Left ventricle myocardium inferior (tissue), 1 donor: ENCODE data around the gene SMIM43. TPM values are rescaled to one million over a fixed set of nuclear protein-coding genes. Genes with fewer than 3 reads are reported as not detected.

Experiments
- DNase-seq: peaks from one replicate; pipeline ENCODE4 v3.0.0-alpha.2; 2020
- H3K27ac ChIP-seq: fragments of 200-600 bp; replicated peaks from 2 replicates; pipeline ENCODE4 v1.8.0; 2021
- H3K27me3 ChIP-seq: fragments of 200-600 bp; 2 replicates; pipeline ENCODE4 v1.8.0; 2021; ENCODE audit warnings: low read depth
- H3K36me3 ChIP-seq: fragments of 200-600 bp; 2 replicates; pipeline ENCODE4 v1.8.0; 2021
- H3K4me1 ChIP-seq: fragments of 200-600 bp; 2 replicates; pipeline ENCODE4 v1.8.0; 2021
- H3K4me3 ChIP-seq: fragments of 200-600 bp; 2 replicates; pipeline ENCODE4 v1.8.0; 2021; ENCODE audit warnings: mild to moderate bottlenecking, moderate library complexity
- H3K9me3 ChIP-seq: fragments of 200-600 bp; replicated peaks from 2 replicates; pipeline ENCODE4 v1.8.0; 2021
- CTCF ChIP-seq: fragments of 200-600 bp; IDR thresholded peaks from 2 replicates; pipeline ENCODE4 v1.8.0; 2021; ENCODE audit warnings: antibody characterized with exemption, mild to moderate bottlenecking, borderline replicate concordance
- intact Hi-C: fragments of 100-400 bp; cut with micrococcal nuclease; formaldehyde crosslinking; loops from one replicate; pipeline ENCODE4 v1.11.0; 2022
- total RNA-seq: library from RNA; stranded (reverse); fragmentation: NEBNext Ultra II Directional; extraction: Animal tissue kit (Norgen Biotek cat#: 25700); gene quantifications from one replicate; pipeline ENCODE4 v1.2.1, GENCODE V29; 2021
- donor health status: DM: no; HTN: yes; CAD: no; lungs with severe emphysema.

Gene SMIM43
- total RNA-seq, 1 donor from 2014 or later = not detected

GRCh38 chr4:121800961-121801714 is 36.2 kb upstream of the SMIM43 start, which contains the start of gene EXOSC9:
EXOSC9 (plus strand) TSS chr4:121801323; CDS start chr4:121801425, 102 bp downstream.
- peaks cover 37% of the 10 kb centered on the region for H3K36me3 ChIP-seq
- TF ChIP-seq CTCF = no peak
- no peaks in the 10 kb centered on the region for H3K9me3 ChIP-seq
- no peaks in the 10 kb centered on the region for H3K27me3 ChIP-seq
- H3K4me1 ChIP-seq = peaks cover 28% of the 10 kb centered on the region
- H3K27ac ChIP-seq = peak within 1 kb of the TSS; percentile 94
- intact Hi-C loops = no loop called here
- peak; percentile 94 for DNase-seq
- H3K4me3 ChIP-seq = peak within 1 kb of the TSS; percentile 83

GRCh38 chr4:121800638-121800960 is 35.6 kb upstream of the SMIM43 start:
- H3K4me1 ChIP-seq = peaks cover 28% of the 10 kb centered on the region
- peaks cover 31% of the 10 kb centered on the region for H3K36me3 ChIP-seq
- H3K27me3 ChIP-seq = no peaks in the 10 kb centered on the region
- no peak for TF ChIP-seq CTCF
- peak overlapping the region; percentile 83 for H3K4me3 ChIP-seq
- no peak for DNase-seq
- intact Hi-C loops = no loop called here
- no peaks in the 10 kb centered on the region for H3K9me3 ChIP-seq
- H3K27ac ChIP-seq = peak overlapping the region; percentile 94

GRCh38 chr4:121799867-121800501 is 35.0 kb upstream of the SMIM43 start:
- TF ChIP-seq CTCF = no peak
- H3K27me3 ChIP-seq = peaks cover 2% of the 10 kb centered on the region
- intact Hi-C loops = no loop called here
- peak overlapping the region; percentile 94 for H3K27ac ChIP-seq
- peaks cover 28% of the 10 kb centered on the region for H3K4me1 ChIP-seq
- no peaks in the 10 kb centered on the region for H3K9me3 ChIP-seq
- H3K4me3 ChIP-seq = peak overlapping the region; percentile 83
- DNase-seq = no peak
- peaks cover 25% of the 10 kb centered on the region for H3K36me3 ChIP-seq

GRCh38 chr4:121799208-121799823 is 34.4 kb upstream of the SMIM43 start:
- no peak for DNase-seq
- peaks cover 28% of the 10 kb centered on the region for H3K4me1 ChIP-seq
- no peak for TF ChIP-seq CTCF

GRCh38 chr4:121796283-121796682 is 31.3 kb upstream of the SMIM43 start:
- no peak overlapping the region for H3K4me3 ChIP-seq
- H3K9me3 ChIP-seq = no peaks in the 10 kb centered on the region
- H3K4me1 ChIP-seq = peaks cover 10% of the 10 kb centered on the region
- intact Hi-C loops = no loop called here
- DNase-seq = no peak
- H3K27ac ChIP-seq = no peak overlapping the region
- H3K36me3 ChIP-seq = no peaks in the 10 kb centered on the region
- peaks cover 19% of the 10 kb centered on the region for H3K27me3 ChIP-seq
- no peak for TF ChIP-seq CTCF

More at GRCh38 chr4:121799208-121799823, 34.4 kb upstream of the SMIM43 start:
- H3K36me3 ChIP-seq = peaks cover 19% of the 10 kb centered on the region
- no peaks in the 10 kb centered on the region for H3K9me3 ChIP-seq
- H3K27ac ChIP-seq = no peak overlapping the region
- intact Hi-C loops = no loop called here
- H3K27me3 ChIP-seq = peaks cover 5% of the 10 kb centered on the region
- no peak overlapping the region for H3K4me3 ChIP-seq
